Activated naive CD8-positive, alpha-beta T cell treated with anti-CD3 and anti-CD28 coated beads, Interleukin-2, amount 10 ng/mL, durations not matched to agents 7 days and 5 days (primary cell): Measurements from ENCODE around the gene AIG1. TPM values are rescaled to one million over a fixed set of nuclear protein-coding genes. Genes with fewer than 3 reads are reported as not detected.
A peak's percentile ranks its signal among the peaks of the same experiment; 100 is the strongest.
"Not testable (repeated sequence)": the region's sequence is repeated elsewhere in the genome, so short reads cannot be mapped to it uniquely, and the experiment has no call there.

Experiments used
- ATAC-seq: fragments of 150-1000 bp; cut with Tn5 transposase; one replicate; pipeline ENCODE4 v1.10.0; 2021; ENCODE audit warnings: low read depth, moderate library complexity
- POLR2A ChIA-PET: fragments of 350-600 bp; sonication (Branson Sonifier 250); formaldehyde crosslinking; loops from one replicate; lab custom pipeline; 2021; ENCODE audit warnings: antibody characterized with exemption; lab: Charles Lee
- DNase-seq: peaks from one replicate; pipeline ENCODE4 v3.0.0; 2021
- H3K27ac Mint-ChIP-seq: one replicate; pipeline ENCODE4 v1.8.0; 2022; ENCODE audit warnings: mild to moderate bottlenecking, mixed read lengths
- H3K27me3 Mint-ChIP-seq: one replicate; pipeline ENCODE4 v1.8.0; 2022; ENCODE audit warnings: mild to moderate bottlenecking, moderate library complexity, mixed read lengths
- H3K36me3 Mint-ChIP-seq: one replicate; pipeline ENCODE4 v1.8.0; 2021; ENCODE audit warnings: mild to moderate bottlenecking, mixed read lengths
- H3K4me1 Mint-ChIP-seq: one replicate; pipeline ENCODE4 v1.8.0; 2021; ENCODE audit warnings: mixed read lengths
- H3K4me3 Mint-ChIP-seq: one replicate; pipeline ENCODE4 v1.8.0; 2022; ENCODE audit warnings: mild to moderate bottlenecking, moderate library complexity, mixed read lengths
- H3K9me3 Mint-ChIP-seq: one replicate; pipeline ENCODE4 v1.8.0; 2021; ENCODE audit warnings: mixed read lengths
- total RNA-seq, 2 experiments: library from RNA; stranded (reverse); gene quantifications; one replicate each; pipeline ENCODE4 v1.2.3, GENCODE V29; 2021

Gene AIG1
- total RNA-seq, 2 experiments from 2014 or later, result 14.2 to 14.6 TPM

DNA sequence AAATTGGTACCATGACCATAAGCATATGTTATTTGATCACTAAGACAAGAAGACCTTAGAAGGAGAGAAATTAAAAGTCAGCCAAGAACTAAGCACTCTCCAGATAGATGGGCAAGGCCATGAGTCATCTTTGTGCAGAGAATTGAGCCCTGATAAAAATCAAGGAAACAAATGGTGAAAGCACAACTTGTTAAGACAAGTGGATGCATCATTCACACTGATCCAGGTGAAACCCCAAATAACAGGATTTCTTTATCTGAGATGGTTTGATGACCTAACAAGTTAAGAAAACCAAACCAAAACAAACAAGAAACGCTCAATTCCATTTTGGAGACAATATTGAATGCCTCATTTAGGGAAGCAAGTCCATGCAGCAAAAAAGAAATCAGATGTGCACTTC is 268.2 kb downstream of the AIG1 start:
- POLR2A ChIA-PET, result no interaction called here

DNA sequence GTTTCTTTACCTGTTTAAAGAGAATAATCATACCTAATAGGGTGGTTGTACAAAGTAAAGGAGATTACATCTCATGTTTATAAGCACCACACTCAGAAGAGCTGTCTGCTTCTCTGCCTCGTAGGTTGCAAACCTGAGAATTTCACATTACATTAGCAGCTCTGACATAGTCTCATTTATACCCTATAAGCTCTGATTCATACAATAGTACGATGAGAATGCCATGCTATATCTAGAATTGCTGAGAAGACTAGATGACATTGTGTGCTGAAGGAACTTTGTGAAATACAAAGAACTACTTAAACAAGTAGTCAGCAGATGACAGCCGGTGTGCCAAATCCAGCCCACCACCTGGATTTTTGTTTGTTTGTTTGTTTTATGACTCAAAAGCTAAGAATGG is 268.6 kb downstream of the AIG1 start:
- Mint-ChIP-seq H3K27ac (no peak overlapping the region), H3K4me3 (no peak overlapping the region), H3K27me3 (no peaks in the 10 kb centered on the region), H3K9me3 (peaks cover 1% of the 10 kb centered on the region), H3K36me3 (no peaks in the 10 kb centered on the region), H3K4me1 (no peaks in the 10 kb centered on the region)
- POLR2A ChIA-PET, result no interaction called here
- no peak for ATAC-seq
- DNase-seq, result no peak

More for the DNA sequence above, 268.2 kb downstream of the AIG1 start:
- ATAC-seq (no peak), DNase-seq (no peak)
- Mint-ChIP-seq H3K4me1 (no peaks in the 10 kb centered on the region), H3K36me3 (no peaks in the 10 kb centered on the region), H3K27ac (no peak overlapping the region), H3K27me3 (no peaks in the 10 kb centered on the region), H3K9me3 (peaks cover 1% of the 10 kb centered on the region), H3K4me3 (no peak overlapping the region)

DNA sequence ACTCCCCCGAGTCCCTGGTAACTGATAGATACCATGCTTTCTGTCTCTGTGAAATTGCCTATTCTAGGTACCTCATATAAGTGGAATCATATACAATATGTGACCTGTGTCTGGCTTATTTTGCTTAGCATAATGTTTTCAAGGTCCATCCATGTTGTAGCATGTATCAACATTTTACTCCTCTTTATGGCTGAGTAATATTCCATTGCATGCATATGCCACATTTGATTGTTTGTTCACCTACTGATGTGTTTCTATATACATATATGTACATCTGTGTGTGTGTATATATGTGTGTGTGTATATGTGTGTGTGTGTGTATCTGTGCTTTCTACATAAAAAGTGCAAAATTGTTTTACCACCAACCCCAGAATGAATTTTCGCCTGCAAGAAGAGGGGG is 270.7 kb downstream of the AIG1 start:
- Mint-ChIP-seq H3K4me3 (no peak overlapping the region), H3K27ac (no peak overlapping the region), H3K36me3 (peaks cover 1% of the 10 kb centered on the region), H3K27me3 (no peaks in the 10 kb centered on the region), H3K4me1 (no peaks in the 10 kb centered on the region), H3K9me3 (peaks cover 1% of the 10 kb centered on the region)
- POLR2A ChIA-PET, result no interaction called here
- DNase-seq (no peak), ATAC-seq (no peak)

DNA sequence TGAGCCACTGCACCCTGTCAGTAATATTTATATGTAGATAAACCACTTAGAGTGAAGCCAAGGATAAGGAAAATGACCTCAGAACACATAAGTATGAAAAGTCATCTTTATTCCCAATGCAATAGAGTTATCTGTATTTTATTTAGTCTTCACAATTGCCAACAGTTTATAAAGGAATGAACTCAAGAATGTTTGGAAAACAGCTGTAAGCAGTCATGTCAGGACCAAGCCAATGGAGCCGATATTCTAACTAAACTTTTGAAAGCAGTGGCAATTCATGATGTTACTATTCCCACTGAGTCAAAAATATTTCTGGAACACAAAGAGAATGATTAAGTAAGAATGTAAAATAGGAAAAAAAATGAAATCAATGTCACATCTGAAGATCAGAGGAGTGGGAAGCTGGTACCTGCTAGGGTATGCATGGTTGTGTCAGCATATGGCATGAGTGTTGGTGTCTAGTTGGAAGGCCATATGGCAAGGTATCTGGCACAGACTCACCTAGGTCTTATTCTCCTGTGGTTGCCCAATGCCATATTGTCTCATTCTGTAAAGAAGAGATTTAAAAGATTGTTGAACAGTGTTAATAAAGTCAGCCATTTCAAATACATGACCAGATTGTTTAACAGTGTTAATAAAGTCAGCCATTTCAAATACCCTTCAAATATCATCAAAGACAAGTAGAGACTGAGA is 271.6 kb downstream of the AIG1 start:
- Mint-ChIP-seq H3K4me1 (peaks cover 2% of the 10 kb centered on the region), H3K27me3 (no peaks in the 10 kb centered on the region), H3K27ac (no peak overlapping the region), H3K9me3 (peaks cover 1% of the 10 kb centered on the region), H3K36me3 (peaks cover 1% of the 10 kb centered on the region), H3K4me3 (no peak overlapping the region)
- DNase-seq (no peak), ATAC-seq (no peak)
- POLR2A ChIA-PET, result no interaction called here

DNA sequence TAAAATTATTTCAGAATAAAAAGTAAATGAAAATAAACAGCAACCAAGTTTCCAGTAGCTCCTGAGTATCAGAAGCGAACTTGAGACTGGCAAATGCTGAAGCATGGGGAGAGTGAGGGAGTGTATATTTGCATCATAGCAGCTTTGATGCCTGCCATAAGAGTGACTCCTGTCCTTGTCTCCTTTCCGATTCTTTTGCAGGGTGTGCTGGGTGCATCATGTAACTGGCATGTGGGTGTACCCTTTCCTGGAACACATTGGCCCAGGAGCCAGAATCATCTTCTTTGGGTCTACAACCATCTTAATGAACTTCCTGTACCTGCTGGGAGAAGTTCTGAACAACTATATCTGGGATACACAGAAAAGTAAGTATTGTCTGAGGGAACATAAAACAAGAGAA is 272.4 kb downstream of the AIG1 start:
- H3K27ac Mint-ChIP-seq, result no peak overlapping the region
- no peak for DNase-seq
- POLR2A ChIA-PET, result no interaction called here
- H3K9me3 Mint-ChIP-seq, result peaks cover 1% of the 10 kb centered on the region
- peaks cover 2% of the 10 kb centered on the region for H3K4me1 Mint-ChIP-seq
- ATAC-seq, result no peak
- H3K27me3 Mint-ChIP-seq, result no peaks in the 10 kb centered on the region
- H3K36me3 Mint-ChIP-seq, result peaks cover 1% of the 10 kb centered on the region
- no peak overlapping the region for H3K4me3 Mint-ChIP-seq

DNA sequence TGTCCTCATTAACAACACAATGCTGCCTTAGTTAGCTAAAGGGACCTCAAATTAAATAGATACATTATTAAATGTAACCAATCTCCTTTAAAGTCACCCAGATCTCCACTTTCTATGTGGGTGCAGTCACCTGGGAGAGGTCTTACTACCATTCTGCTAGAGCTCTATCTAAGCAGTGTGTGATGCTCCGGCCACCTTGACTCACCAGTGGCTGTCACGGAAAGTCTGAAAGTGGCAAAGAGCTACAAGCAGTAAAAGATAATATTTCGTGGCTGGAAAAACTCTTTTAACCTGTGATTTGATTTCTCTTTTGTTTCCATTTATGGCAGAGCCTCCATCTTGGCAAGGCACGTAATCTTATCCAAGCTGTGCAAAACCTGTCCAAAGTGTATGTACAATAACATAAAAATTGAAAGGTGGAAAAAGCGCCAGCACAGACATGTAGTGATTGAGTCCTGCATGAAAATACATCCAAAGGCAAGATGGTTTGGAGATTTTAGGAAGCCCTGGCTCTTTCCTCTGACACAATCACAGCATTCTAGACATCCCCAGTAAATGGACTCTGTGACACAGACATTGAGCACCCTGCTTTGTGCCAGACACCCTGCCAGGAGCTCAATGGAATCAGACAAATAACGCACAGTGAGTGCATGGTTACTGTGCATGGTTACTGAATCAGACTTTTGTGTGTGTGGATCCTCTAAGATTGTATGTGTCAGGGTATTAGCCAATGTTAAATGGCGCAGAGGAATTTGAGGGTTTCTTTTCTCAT is 273.2 kb downstream of the AIG1 start:
- DNase-seq (no peak), ATAC-seq (no peak)
- Mint-ChIP-seq H3K9me3 (peaks cover 1% of the 10 kb centered on the region), H3K4me1 (peaks cover 2% of the 10 kb centered on the region), H3K27ac (no peak overlapping the region), H3K4me3 (no peak overlapping the region), H3K27me3 (no peaks in the 10 kb centered on the region), H3K36me3 (peaks cover 1% of the 10 kb centered on the region)
- POLR2A ChIA-PET, result no interaction called here

DNA sequence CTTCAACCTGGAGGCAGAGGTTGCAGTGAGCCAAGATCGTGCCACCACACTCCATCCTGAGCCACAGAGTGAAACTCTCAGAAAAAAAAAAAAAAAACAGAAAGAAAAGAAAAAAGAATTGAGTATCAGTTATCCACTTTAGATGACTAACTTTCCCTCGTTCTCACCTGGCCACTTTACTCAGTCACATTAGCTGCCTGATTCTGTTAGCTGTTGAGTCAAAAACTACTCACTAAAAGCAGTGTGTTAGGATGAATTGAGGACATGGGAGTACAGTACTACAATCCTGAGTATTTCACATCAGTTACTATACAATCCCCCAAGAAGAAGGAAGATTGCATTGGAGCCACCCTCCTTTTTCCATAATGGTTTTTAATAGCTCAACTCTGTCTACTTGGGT is 275.2 kb downstream of the AIG1 start:
- POLR2A ChIA-PET, result no interaction called here
- H3K36me3 Mint-ChIP-seq, result peaks cover 3% of the 10 kb centered on the region
- peaks cover 1% of the 10 kb centered on the region for H3K9me3 Mint-ChIP-seq
- DNase-seq (no peak), ATAC-seq (no peak)
- H3K27me3 Mint-ChIP-seq, result no peaks in the 10 kb centered on the region
- H3K4me3 Mint-ChIP-seq, result no peak overlapping the region
- H3K4me1 Mint-ChIP-seq, result peaks cover 2% of the 10 kb centered on the region
- no peak overlapping the region for H3K27ac Mint-ChIP-seq

DNA sequence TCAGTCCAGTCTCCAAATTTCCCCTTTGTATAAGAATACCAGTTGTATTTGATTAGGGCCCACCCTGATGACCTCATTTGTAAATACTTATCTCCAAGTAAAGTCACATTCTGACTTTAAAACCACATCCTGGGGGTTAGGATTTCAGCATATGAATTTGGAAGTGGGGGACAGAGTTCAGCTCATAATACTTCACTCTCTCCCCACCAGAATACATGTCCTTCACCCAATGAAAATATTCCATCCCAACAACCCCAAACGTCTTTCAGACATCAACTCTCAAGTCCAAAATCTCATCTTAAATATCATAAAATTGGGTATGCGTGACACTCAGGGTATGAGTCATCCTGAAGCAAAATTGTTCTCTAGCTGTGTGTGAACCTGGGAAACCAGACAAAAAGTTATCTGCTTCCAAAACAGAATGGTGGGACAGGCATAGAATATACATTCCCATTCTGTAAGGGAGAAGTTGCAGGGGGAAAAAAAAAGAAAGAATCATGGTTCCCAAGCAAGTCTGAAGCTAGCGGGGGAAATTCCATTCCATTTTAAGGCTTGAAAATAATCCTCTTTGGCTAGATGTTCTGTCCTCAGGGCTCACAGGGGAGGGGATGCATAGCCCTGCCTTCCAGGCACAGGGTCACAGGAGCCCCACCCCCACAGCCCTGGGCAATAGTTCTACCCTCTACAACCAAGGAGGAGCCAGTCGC is 275.9 kb downstream of the AIG1 start:
- peaks cover 2% of the 10 kb centered on the region for H3K4me1 Mint-ChIP-seq
- no peaks in the 10 kb centered on the region for H3K27me3 Mint-ChIP-seq
- H3K27ac Mint-ChIP-seq, result no peak overlapping the region
- no peak for ATAC-seq
- no peaks in the 10 kb centered on the region for H3K9me3 Mint-ChIP-seq
- no peak for DNase-seq
- POLR2A ChIA-PET, result no interaction called here
- peaks cover 5% of the 10 kb centered on the region for H3K36me3 Mint-ChIP-seq
- no peak overlapping the region for H3K4me3 Mint-ChIP-seq

DNA sequence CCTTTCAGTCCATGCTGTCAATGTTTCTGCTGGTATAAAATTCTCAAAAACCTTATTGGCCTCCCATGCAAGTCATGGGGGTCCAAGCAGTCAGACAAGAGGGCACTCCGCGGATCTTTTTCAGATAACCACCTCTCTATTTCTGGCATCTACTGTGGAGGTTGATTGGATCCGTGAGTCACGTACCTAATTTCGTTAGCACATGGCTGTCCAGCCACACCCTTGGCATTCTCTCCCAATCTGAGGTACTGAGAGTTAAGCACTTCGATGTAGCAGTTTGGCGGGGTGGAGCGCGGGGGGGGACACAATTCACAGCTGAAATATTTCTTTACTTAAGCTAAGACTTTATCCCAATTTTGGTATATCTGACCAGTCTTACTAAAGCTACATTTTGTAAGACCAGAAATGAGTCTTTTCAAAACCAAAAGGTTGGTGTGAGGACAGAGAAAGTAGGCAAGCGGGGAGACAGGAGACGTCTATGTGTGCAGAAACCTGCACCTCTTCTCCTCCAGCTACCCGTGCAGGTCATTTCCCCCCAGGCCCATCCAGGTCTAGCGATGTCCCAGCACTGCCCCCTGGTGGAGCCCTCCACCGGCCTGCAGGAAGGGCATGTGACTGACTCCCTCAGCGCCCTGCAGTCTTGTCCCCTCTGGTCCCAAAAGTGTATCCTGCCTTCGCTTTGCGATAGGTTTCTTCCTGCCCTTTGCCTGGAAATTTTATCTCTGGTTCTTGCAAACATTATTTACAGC is 276.7 kb downstream of the AIG1 start:
- ATAC-seq, result peak; percentile 47
- peak; percentile 61 for DNase-seq
- POLR2A ChIA-PET, result no interaction called here
- Mint-ChIP-seq H3K9me3 (no peaks in the 10 kb centered on the region), H3K4me3 (no peak overlapping the region), H3K27me3 (no peaks in the 10 kb centered on the region), H3K27ac (no peak overlapping the region), H3K36me3 (peaks cover 5% of the 10 kb centered on the region), H3K4me1 (peaks cover 2% of the 10 kb centered on the region)

DNA sequence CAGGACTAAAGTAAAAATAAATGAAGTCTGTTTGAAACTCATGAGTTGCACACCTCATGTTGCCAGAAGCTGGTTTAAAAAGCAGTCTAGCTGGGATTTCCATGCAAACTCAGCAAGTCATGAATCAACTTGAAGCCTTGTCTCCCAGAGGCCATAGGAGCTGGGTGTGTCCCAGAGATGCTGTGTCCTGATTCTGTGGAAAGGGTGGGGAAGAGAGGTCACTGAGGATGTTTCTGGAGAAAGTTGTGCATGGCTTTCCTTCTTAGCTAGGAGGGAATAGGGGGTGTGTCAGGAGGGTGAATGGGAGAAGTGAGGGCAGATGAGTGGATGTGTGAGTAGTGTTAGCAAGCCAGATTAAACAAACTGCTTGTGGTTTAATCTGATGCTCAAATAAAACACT is 278.5 kb downstream of the AIG1 start:
- ATAC-seq (no peak), DNase-seq (no peak)
- peaks cover 5% of the 10 kb centered on the region for H3K36me3 Mint-ChIP-seq
- peaks cover 2% of the 10 kb centered on the region for H3K4me1 Mint-ChIP-seq
- no peaks in the 10 kb centered on the region for H3K27me3 Mint-ChIP-seq
- no peak overlapping the region for H3K4me3 Mint-ChIP-seq
- POLR2A ChIA-PET, result no interaction called here
- H3K9me3 Mint-ChIP-seq, result no peaks in the 10 kb centered on the region
- no peak overlapping the region for H3K27ac Mint-ChIP-seq

DNA sequence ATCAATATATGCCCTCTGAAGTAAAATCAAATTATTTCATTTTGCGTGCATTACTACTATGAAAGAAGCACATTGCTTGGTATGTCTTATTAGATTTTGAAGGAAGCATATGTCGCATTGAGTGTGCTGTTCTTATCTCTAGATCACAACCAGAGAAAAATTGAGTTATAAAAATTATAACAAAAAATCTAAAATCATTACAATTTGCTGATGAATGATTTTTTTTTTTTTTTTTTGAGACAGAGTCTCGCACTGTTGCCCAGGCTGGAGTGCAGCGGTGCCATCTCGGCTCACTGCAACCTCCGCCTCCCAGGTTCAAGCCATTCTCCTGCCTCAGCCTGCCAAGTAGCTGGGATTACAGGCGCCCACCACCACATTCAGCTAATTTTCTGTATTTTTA is 284.8 kb downstream of the AIG1 start:
- H3K4me3 Mint-ChIP-seq, DNase-seq, ATAC-seq, H3K4me1 Mint-ChIP-seq, H3K27ac Mint-ChIP-seq, H3K36me3 Mint-ChIP-seq, H3K9me3 Mint-ChIP-seq, POLR2A ChIA-PET, H3K27me3 Mint-ChIP-seq: not testable (repeated sequence)

DNA sequence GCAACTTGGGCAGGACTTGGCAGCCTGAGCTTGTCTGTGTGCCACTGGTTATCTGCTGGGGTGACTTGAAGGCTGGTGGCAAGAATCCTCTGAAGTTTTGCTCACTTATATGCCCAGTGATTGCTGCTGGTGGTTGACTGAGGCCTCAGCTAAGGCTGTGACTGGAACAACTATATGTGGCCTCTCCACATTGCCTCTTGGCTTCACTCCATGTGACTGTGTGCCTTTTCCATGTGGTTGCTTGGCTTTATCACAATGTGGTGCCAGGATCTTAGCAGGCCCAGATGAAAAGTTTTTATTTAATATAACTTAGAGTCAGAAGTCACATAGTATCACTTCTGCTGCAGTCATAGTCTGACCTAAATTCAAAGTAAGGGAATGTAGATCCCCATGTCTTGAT is 285.3 kb downstream of the AIG1 start:
- Mint-ChIP-seq H3K27ac (no peak overlapping the region), H3K9me3 (no peaks in the 10 kb centered on the region), H3K27me3 (no peaks in the 10 kb centered on the region), H3K4me3 (no peak overlapping the region), H3K4me1 (no peaks in the 10 kb centered on the region), H3K36me3 (peaks cover under 1% of the 10 kb centered on the region)
- POLR2A ChIA-PET, result no interaction called here
- ATAC-seq (no peak), DNase-seq (no peak)

DNA sequence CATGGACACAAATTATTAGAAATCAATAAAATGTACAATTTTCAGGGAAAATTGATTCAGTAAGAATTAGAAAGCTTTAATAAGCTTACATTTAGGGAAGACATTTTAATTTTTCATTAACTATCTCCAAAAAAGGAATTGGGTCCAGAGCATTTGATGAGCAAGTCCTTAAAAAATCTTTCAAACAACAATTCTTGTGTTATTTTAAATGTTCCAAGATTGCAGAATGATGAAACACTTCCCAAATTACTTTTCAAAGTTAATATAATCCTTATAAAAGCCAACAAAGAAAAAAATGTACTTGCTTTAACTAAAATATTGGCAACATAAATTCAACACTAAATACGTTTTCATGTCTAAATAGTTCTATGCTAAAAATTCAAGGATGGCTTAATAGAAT is 287.8 kb downstream of the AIG1 start:
- H3K9me3 Mint-ChIP-seq, result peaks cover 1% of the 10 kb centered on the region
- H3K4me1 Mint-ChIP-seq, result no peaks in the 10 kb centered on the region
- POLR2A ChIA-PET, result no interaction called here
- DNase-seq (no peak), ATAC-seq (no peak)
- no peak overlapping the region for H3K27ac Mint-ChIP-seq
- no peaks in the 10 kb centered on the region for H3K27me3 Mint-ChIP-seq
- no peak overlapping the region for H3K4me3 Mint-ChIP-seq
- no peaks in the 10 kb centered on the region for H3K36me3 Mint-ChIP-seq
